Upper lobe of left lung (tissue), 6 donors: Measurements from ENCODE around the gene LRRC8E. TPM values are rescaled to one million over a fixed set of nuclear protein-coding genes. Genes with fewer than 3 reads are reported as not detected.

ENCODE experiments used
- ATAC-seq, 2 donors: fragments of 200-7000 bp; cut with Tn5 transposase; one replicate each; pipeline ENCODE4 v1.9.1; 2022; ENCODE audit warnings: mild to moderate bottlenecking in 2 of 2, moderate library complexity in 2 of 2; ENCODE audit not compliant: low FRiP score in 2 of 2
- DNase-seq, 2 donors: peaks; one replicate each; pipeline ENCODE4 v3.0.0-alpha.2; 2019 to 2020
- H3K27ac ChIP-seq, 4 donors: fragments of 200-600 bp; sonication (generic); one replicate each; pipeline ENCODE4 v1.5.1; 2016 to 2019
- H3K27me3 ChIP-seq, 4 donors: fragments of 200-600 bp; sonication (generic); one replicate each; pipeline ENCODE4 v1.5.1; 2017 to 2019
- H3K36me3 ChIP-seq, 4 donors: fragments of 200-600 bp; sonication (generic); one replicate each; pipeline ENCODE4 v1.5.1; 2016 to 2019
- H3K4me1 ChIP-seq, 4 donors: fragments of 200-600 bp; sonication (generic); one replicate each; pipeline ENCODE4 v1.5.1; 2018 to 2019
- H3K4me3 ChIP-seq, 4 donors: fragments of 200-600 bp; sonication (generic); one replicate each; pipeline ENCODE4 v1.5.1; 2017 to 2019; ENCODE audit warnings: mild to moderate bottlenecking in 2 of 4, moderate library complexity in 1 of 4
- H3K9me3 ChIP-seq, 4 donors: fragments of 200-600 bp; sonication (generic); one replicate each; pipeline ENCODE4 v1.5.1; 2018 to 2019
- EP300 ChIP-seq, 4 donors: sonication (generic); formaldehyde crosslinking; IDR thresholded peaks; one replicate each; pipeline ENCODE4 v1.5.1; 2017; ENCODE audit warnings: antibody characterized with exemption in 4 of 4, control low read depth in 2 of 4
- POLR2A ChIP-seq, 4 donors: fragments of 450-650 bp; IDR thresholded peaks; one replicate each; pipeline ENCODE4 v1.5.1; 2016 to 2017; ENCODE audit warnings: antibody characterized with exemption in 4 of 4, mild to moderate bottlenecking in 2 of 4
- POLR2AphosphoS5 ChIP-seq, 2 donors: sonication (generic); formaldehyde crosslinking; IDR thresholded peaks; one replicate each; pipeline ENCODE4 v1.5.1; 2017; ENCODE audit warnings: antibody characterized with exemption in 2 of 2
- WGBS, 2 donors: methylation state at CpG; one replicate each; pipeline ENCODE4 v1.1.5; 2017 to 2018; 5-methylcytosine and 5-hydroxymethylcytosine counted together
- total RNA-seq, 6 donors: library from RNA; depleted of rRNA in 4 of 6; stranded (reverse); fragments of >200 nt in 4 of 6; gene quantifications; one replicate each; pipeline versions ENCODE4 v1.1.0 to v1.2.1, GENCODE V29; 2016 to 2021
- TF ChIP-seq, protein P1 (sequence below), 6 experiments: fragments of 450-650 bp in 4 of 6; fragments of 200-600 bp in 2 of 6; sonication (generic) in 2 of 6; IDR thresholded peaks; one replicate each; pipeline ENCODE4 v1.5.1; 2016 to 2019; ENCODE audit warnings: antibody characterized with exemption in 6 of 6
- donor health status: DM: no; HTN: no; CAD: no; lungs with moderate emphysema.
- donor health status: DM: no; HTN: yes; CAD: no; lungs with severe emphysema.

The LRRC8E gene
- total RNA-seq, 6 donors from 2014 or later: 1.0 to 11.7 (median 6.9) TPM

GRCh38 chr19:7895565-7895964, 7.3 kb downstream of the LRRC8E start:
- no peak for DNase-seq
- peaks cover 0 to 9% (median 6%) of the 10 kb centered on the region in 4 donors for H3K4me1 ChIP-seq
- 87 to 96% methylated on average over 2 to 13 of the region's 13 CpGs for WGBS, 2 donors

DNA sequence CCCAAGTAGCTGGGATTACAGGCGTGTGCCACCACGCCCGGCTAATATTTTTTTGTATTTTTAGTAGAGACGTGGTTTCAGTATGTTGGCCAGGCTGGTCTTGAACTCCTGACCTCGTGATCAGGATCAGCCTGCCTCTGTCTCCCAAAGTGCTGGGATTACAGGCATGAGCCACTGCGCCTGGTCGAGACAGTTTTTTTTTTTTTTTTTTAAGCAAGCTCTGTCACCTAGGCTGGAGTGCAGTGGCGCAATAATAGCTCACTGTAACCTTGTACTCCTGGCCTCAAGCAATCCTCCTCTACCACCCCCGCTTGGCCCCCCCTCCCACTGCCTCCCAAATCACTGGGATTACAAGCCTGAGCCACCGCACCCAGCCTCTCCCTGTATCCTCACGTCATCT, 9.0 kb downstream of the LRRC8E start:
- H3K27ac ChIP-seq: no peak overlapping the region
- H3K36me3 ChIP-seq: no peaks in the 10 kb centered on the region
- H3K4me1 ChIP-seq: peaks cover 3 to 11% (median 6%) of the 10 kb centered on the region in 4 donors
- no peaks in the 10 kb centered on the region for H3K27me3 ChIP-seq
- TF ChIP-seq, protein P1, sequence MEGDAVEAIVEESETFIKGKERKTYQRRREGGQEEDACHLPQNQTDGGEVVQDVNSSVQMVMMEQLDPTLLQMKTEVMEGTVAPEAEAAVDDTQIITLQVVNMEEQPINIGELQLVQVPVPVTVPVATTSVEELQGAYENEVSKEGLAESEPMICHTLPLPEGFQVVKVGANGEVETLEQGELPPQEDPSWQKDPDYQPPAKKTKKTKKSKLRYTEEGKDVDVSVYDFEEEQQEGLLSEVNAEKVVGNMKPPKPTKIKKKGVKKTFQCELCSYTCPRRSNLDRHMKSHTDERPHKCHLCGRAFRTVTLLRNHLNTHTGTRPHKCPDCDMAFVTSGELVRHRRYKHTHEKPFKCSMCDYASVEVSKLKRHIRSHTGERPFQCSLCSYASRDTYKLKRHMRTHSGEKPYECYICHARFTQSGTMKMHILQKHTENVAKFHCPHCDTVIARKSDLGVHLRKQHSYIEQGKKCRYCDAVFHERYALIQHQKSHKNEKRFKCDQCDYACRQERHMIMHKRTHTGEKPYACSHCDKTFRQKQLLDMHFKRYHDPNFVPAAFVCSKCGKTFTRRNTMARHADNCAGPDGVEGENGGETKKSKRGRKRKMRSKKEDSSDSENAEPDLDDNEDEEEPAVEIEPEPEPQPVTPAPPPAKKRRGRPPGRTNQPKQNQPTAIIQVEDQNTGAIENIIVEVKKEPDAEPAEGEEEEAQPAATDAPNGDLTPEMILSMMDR (IDR thresholded peaks at IDR 0.05): no peak
- no peak for TF ChIP-seq POLR2A (IDR thresholded peaks at IDR 0.05)
- no peak for TF ChIP-seq EP300 (IDR thresholded peaks at IDR 0.05)
- no peak for TF ChIP-seq POLR2AphosphoS5 (IDR thresholded peaks at IDR 0.05)
- 79 to 82% methylated on average over 11 of the region's 11 CpGs for WGBS, 2 donors
- H3K9me3 ChIP-seq: no peaks in the 10 kb centered on the region
- H3K4me3 ChIP-seq: no peak overlapping the region
- no peak for DNase-seq
- no peak for ATAC-seq

More at GRCh38 chr19:7895565-7895964, 7.3 kb downstream of the LRRC8E start:
- Histone ChIP-seq H3K27me3 (no peaks in the 10 kb centered on the region), H3K9me3 (no peaks in the 10 kb centered on the region), H3K36me3 (no peaks in the 10 kb centered on the region), H3K4me3 (no peak overlapping the region), H3K27ac (peak overlapping the region in 1 of 4 donors; percentile 80)
- TF ChIP-seq POLR2AphosphoS5 (IDR thresholded peaks at IDR 0.05) (no peak), POLR2A (IDR thresholded peaks at IDR 0.05) (no peak), EP300 (IDR thresholded peaks at IDR 0.05) (no peak)
- TF ChIP-seq, protein P1 (IDR thresholded peaks at IDR 0.05): no peak
- no peak for ATAC-seq

DNA sequence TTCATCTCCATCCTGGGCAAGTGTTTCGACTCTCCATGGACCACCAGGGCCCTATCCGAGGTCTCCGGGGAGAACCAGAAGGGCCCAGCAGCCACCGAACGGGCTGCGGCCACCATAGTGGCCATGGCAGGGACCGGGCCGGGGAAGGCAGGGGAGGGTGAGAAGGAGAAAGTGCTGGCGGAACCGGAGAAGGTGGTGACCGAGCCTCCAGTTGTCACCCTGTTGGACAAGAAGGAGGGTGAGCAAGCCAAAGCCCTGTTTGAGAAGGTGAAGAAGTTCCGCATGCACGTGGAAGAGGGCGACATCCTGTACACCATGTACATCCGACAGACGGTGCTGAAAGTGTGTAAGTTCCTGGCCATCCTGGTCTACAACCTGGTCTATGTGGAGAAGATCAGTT, 10.7 kb downstream of the LRRC8E start:
- DNase-seq: no peak
- Histone ChIP-seq H3K36me3 (no peaks in the 10 kb centered on the region), H3K4me3 (no peak overlapping the region), H3K27me3 (no peaks in the 10 kb centered on the region), H3K27ac (no peak overlapping the region), H3K9me3 (no peaks in the 10 kb centered on the region), H3K4me1 (peaks cover 11 to 20% (median 15%) of the 10 kb centered on the region in 4 donors)
- ATAC-seq: no peak
- 94 to 95% methylated on average over 16 of the region's 16 CpGs for WGBS, 2 donors
- TF ChIP-seq POLR2A (IDR thresholded peaks at IDR 0.05): no peak
- TF ChIP-seq, protein P1 (IDR thresholded peaks at IDR 0.05): no peak
- no peak for TF ChIP-seq POLR2AphosphoS5 (IDR thresholded peaks at IDR 0.05)
- TF ChIP-seq EP300 (IDR thresholded peaks at IDR 0.05): no peak

- peak in 1 of 2 donors; percentile 67 for DNase-seq
- TF ChIP-seq POLR2AphosphoS5 (IDR thresholded peaks at IDR 0.05): no peak
- no peak for TF ChIP-seq POLR2A (IDR thresholded peaks at IDR 0.05)
- no peak for TF ChIP-seq EP300 (IDR thresholded peaks at IDR 0.05)
- TF ChIP-seq, protein P1 (IDR thresholded peaks at IDR 0.05): no peak
- H3K4me1 ChIP-seq: peaks cover 14 to 22% (median 18%) of the 10 kb centered on the region in 4 donors
- no peaks in the 10 kb centered on the region for H3K27me3 ChIP-seq
- no peak for ATAC-seq
- no peak overlapping the region for H3K4me3 ChIP-seq
- no peaks in the 10 kb centered on the region for H3K9me3 ChIP-seq
- H3K27ac ChIP-seq: no peak overlapping the region
- WGBS, 2 donors: 93 to 97% methylated on average over 16 to 28 of the region's 34 CpGs
- no peaks in the 10 kb centered on the region for H3K36me3 ChIP-seq
Measured at GRCh38 chr19:7899751-7900378, 11.6 kb downstream of the LRRC8E start.

DNA sequence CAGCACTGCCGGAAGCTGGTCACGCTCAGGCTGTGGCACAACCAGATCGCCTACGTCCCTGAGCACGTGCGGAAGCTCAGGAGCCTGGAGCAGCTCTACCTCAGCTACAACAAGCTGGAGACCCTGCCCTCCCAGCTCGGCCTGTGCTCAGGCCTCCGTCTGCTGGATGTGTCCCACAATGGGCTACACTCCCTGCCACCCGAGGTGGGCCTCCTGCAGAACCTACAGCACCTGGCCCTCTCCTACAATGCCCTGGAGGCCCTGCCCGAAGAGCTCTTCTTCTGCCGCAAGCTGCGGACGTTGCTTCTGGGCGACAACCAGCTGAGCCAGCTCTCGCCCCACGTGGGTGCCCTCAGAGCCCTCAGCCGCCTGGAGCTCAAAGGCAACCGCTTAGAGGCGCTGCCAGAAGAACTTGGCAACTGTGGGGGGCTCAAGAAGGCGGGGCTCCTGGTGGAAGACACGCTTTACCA, 12.1 kb downstream of the LRRC8E start:
- H3K36me3 ChIP-seq: peaks cover 0 to 3% (median 0%) of the 10 kb centered on the region in 4 donors

More for the DNA sequence above, 12.1 kb downstream of the LRRC8E start:
- no peaks in the 10 kb centered on the region for H3K27me3 ChIP-seq
- H3K27ac ChIP-seq: no peak overlapping the region
- WGBS, 2 donors: 77 to 80% methylated on average over 5 to 21 of the region's 21 CpGs
- peak in 1 of 2 donors; percentile 59 for DNase-seq
- H3K4me1 ChIP-seq: peaks cover 20 to 24% (median 23%) of the 10 kb centered on the region in 4 donors
- H3K9me3 ChIP-seq: no peaks in the 10 kb centered on the region
- ATAC-seq: no peak
- H3K4me3 ChIP-seq: no peak overlapping the region
- TF ChIP-seq, protein P1 (IDR thresholded peaks at IDR 0.05): no peak
- TF ChIP-seq EP300 (IDR thresholded peaks at IDR 0.05) (no peak), POLR2AphosphoS5 (IDR thresholded peaks at IDR 0.05) (no peak), POLR2A (IDR thresholded peaks at IDR 0.05) (no peak)
